ENCODE results near the gene SLC46A1.

SLC46A1 gene

DNA sequence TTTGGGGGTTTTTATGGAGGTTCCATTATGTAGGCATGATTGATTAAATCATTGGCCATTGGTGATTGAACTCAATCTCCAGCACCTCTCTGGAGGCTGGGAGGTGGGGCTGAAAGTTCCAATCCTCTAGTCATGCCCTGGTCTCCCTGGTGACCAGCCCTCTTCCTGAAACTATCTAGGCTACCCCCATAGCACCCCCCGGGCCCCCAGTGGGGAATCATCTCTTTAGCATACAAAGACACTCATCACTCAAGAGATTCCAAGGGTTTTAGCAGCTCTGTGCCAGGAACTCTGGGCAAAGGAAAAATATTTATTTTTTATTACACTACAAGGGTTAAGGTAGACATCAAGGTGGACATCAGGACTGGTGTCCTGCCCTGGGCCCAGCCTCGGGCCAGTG lies 10.6 kb downstream of the SLC46A1 start:
- WGBS (ENCODE audit: insufficient coverage, insufficient read length) = no CpG with 5 or more reads among the region's 2 CpGs
- Histone ChIP-seq H3K9me3 (ENCODE audit: control insufficient read depth, insufficient read depth, low read length) (no peaks in the 10 kb centered on the region), H3K4me3 (ENCODE audit: low read length) (no peak overlapping the region), H3K27ac (ENCODE audit: low read length) (no peak overlapping the region), H3K36me3 (ENCODE audit: control insufficient read depth, insufficient read depth, low read length) (no peaks in the 10 kb centered on the region), H3K4me1 (ENCODE audit: control insufficient read depth, insufficient read depth, low read length) (no peaks in the 10 kb centered on the region), H3K27me3 (ENCODE audit: control insufficient read depth, insufficient read depth, low read length) (no peaks in the 10 kb centered on the region)
- DNase-seq (ENCODE audit: low read depth, low spot score) = no peak

DNA sequence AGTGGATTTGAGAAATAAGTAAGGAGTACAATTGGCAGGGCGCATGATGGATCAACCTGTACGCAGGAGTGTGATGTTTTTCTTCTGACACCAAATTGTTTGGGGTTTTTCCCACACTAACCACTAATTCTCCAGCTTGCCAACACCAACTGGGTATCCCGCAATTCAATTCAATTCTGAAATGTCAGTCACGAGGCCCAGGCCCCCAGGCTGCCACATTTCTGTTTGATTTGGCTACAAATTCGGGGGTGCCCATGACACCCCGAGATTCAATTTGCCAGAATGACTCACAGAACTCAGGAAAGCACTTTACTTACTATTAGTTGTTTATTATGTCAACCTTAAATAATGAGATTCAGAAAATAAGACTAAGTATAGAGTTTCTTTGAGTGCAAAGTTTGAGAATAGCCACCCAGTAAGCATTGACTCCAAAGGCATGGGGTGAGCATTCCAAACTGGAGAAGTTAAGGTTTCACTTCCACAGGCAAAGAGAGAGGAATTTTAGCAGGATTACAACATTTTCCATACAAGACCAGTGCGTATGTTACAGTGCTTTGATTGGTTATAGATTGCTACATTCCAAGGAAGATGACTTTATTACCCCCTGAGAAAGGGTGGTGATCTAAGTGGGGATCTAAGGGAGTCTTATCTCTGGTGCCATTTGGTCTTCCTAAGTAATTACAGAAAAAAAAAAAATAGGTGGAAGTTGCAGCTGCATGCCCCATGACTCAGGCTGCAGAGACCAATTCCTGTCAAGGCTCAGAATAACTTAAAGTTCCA lies 11.5 kb downstream of the SLC46A1 start:
- WGBS (ENCODE audit: insufficient coverage, insufficient read length) = 100% methylated on average over 1 of the region's 7 CpGs

DNA sequence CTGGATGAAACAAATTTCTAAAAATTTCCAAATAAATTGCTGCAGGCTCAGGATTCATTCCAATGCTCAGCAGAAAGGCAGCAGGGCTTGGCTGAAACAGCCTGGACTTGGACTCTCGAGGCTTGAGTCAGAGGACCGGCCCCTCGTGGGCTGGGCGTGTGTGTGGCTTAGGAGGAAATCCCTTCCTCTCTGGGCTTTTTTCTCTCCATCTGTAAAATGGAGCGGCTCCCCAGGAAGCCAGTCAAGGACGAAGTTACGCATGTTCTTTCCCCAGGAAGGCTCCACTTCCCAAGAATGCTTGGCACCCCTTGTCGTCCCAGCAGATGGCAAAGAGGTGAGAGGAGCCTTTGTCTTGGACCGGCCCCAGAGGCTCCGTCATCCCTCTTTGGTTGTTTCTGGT lies 13.5 kb downstream of the SLC46A1 start:
- Histone ChIP-seq H3K4me3 (ENCODE audit: low read length) (no peak overlapping the region), H3K9me3 (ENCODE audit: control insufficient read depth, insufficient read depth, low read length) (no peaks in the 10 kb centered on the region), H3K27ac (ENCODE audit: low read length) (no peak overlapping the region), H3K27me3 (ENCODE audit: control insufficient read depth, insufficient read depth, low read length) (no peaks in the 10 kb centered on the region), H3K4me1 (ENCODE audit: control insufficient read depth, insufficient read depth, low read length) (no peaks in the 10 kb centered on the region), H3K36me3 (ENCODE audit: control insufficient read depth, insufficient read depth, low read length) (no peaks in the 10 kb centered on the region)
- DNase-seq (ENCODE audit: low read depth, low spot score) = no peak
- no CpG with 5 or more reads among the region's 10 CpGs for WGBS (ENCODE audit: insufficient coverage, insufficient read length)

More for the DNA sequence above, 11.5 kb downstream of the SLC46A1 start:
- no peak for DNase-seq (ENCODE audit: low read depth, low spot score)
- Histone ChIP-seq H3K4me3 (ENCODE audit: low read length) (no peak overlapping the region), H3K4me1 (ENCODE audit: control insufficient read depth, insufficient read depth, low read length) (no peaks in the 10 kb centered on the region), H3K27me3 (ENCODE audit: control insufficient read depth, insufficient read depth, low read length) (no peaks in the 10 kb centered on the region), H3K36me3 (ENCODE audit: control insufficient read depth, insufficient read depth, low read length) (no peaks in the 10 kb centered on the region), H3K9me3 (ENCODE audit: control insufficient read depth, insufficient read depth, low read length) (no peaks in the 10 kb centered on the region), H3K27ac (ENCODE audit: low read length) (no peak overlapping the region)

DNA sequence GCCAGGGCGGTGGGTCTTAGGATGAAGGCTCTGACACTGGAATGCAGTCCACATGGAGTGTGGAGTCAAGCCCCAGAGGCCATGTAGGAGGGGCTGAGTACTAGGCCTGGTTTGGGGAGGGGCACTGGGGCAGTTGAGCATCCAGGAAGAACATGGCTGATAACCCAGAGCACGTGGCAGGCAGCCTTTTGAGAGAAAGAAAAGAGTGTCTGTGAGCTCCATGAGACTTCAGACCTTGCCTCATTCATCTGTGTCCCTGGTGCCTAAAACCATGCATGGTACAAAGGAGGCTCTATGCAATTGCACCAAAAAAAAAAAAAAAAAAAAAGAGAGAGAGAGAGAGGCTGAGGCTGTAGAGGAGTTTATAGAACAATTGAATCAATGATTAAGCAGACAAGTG lies 14.6 kb downstream of the SLC46A1 start:
- no peak for DNase-seq (ENCODE audit: low read depth, low spot score)
- Histone ChIP-seq H3K4me3 (ENCODE audit: low read length) (no peak overlapping the region), H3K27me3 (ENCODE audit: control insufficient read depth, insufficient read depth, low read length) (no peaks in the 10 kb centered on the region), H3K27ac (ENCODE audit: low read length) (no peak overlapping the region), H3K4me1 (ENCODE audit: control insufficient read depth, insufficient read depth, low read length) (no peaks in the 10 kb centered on the region), H3K9me3 (ENCODE audit: control insufficient read depth, insufficient read depth, low read length) (no peaks in the 10 kb centered on the region), H3K36me3 (ENCODE audit: control insufficient read depth, insufficient read depth, low read length) (no peaks in the 10 kb centered on the region)
- WGBS (ENCODE audit: insufficient coverage, insufficient read length) = no CpG with 5 or more reads among the region's 2 CpGs

DNA sequence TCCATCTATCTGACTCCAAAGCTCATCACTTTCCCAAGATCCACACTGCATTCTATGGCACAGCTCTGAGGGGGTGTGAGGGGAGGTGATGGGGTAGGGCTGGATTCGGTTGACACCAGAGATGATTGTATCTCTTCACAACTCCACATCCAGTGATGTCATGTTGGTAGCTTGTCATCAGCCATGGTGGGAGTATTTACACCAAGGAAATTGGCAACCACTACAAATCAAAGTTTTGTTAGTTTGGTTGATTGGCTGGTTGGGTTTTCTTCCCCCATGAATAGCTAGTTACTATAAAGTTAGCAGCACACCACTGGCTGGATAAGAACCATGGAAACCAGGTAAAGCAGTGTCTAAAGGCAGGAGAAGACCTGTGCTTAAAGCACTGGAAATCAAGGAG lies 15.0 kb downstream of the SLC46A1 start:
- no peak overlapping the region for H3K27ac ChIP-seq (ENCODE audit: low read length)
- H3K4me3 ChIP-seq (ENCODE audit: low read length) = no peak overlapping the region
- no peak for DNase-seq (ENCODE audit: low read depth, low spot score)
- H3K4me1 ChIP-seq (ENCODE audit: control insufficient read depth, insufficient read depth, low read length) = no peaks in the 10 kb centered on the region
- no peaks in the 10 kb centered on the region for H3K9me3 ChIP-seq (ENCODE audit: control insufficient read depth, insufficient read depth, low read length)
- H3K27me3 ChIP-seq (ENCODE audit: control insufficient read depth, insufficient read depth, low read length) = no peaks in the 10 kb centered on the region
- no peaks in the 10 kb centered on the region for H3K36me3 ChIP-seq (ENCODE audit: control insufficient read depth, insufficient read depth, low read length)
- WGBS (ENCODE audit: insufficient coverage, insufficient read length) = no CpG with 5 or more reads among the region's 1 CpG

DNA sequence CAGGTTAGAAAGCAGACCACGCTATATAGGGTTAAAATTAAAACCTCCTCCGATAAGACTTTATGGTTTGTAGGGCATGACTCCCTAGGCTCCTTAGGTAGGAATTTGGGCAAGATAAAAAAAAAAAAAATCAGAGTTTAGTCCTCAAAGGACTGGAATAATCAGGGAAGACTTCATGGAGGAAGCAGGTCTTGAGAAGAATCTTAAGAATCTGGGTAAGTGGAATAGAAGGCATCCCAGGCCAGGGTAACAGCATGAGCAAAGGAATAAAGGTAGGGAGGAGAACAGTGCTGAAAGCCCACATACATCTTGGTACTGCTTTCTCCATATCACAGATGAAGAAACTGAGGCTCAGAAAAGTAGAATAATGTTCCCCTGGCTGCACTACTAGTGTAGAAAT lies 15.4 kb downstream of the SLC46A1 start:
- no peak for DNase-seq (ENCODE audit: low read depth, low spot score)
- H3K4me1 ChIP-seq (ENCODE audit: control insufficient read depth, insufficient read depth, low read length) = no peaks in the 10 kb centered on the region
- no CpG with 5 or more reads among the region's 2 CpGs for WGBS (ENCODE audit: insufficient coverage, insufficient read length)
- H3K4me3 ChIP-seq (ENCODE audit: low read length) = no peak overlapping the region
- no peaks in the 10 kb centered on the region for H3K9me3 ChIP-seq (ENCODE audit: control insufficient read depth, insufficient read depth, low read length)
- no peaks in the 10 kb centered on the region; the same call in 1 of the 2 replicates for H3K27me3 ChIP-seq (ENCODE audit: control insufficient read depth, insufficient read depth, low read length)
- H3K36me3 ChIP-seq (ENCODE audit: control insufficient read depth, insufficient read depth, low read length) = no peaks in the 10 kb centered on the region
- H3K27ac ChIP-seq (ENCODE audit: low read length) = no peak overlapping the region

DNA sequence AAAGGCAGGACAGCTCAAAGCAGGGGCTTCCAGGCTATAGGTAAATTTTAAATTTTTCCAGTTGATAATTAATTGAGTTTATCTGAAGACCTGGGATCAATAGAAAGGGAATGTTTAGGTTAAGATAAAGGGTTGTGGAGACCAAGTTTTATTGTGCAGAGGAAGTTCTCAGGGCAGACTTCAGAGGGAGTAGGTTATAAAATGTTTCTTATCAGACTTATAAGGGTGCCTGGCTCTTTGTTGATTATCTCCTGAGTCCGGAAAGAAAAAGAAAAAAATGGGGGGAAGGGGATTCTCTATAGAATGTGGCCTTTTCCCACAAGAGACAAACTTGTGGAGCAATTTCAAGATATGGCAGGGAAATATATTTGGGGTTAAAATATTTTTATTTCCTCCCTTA lies 15.9 kb downstream of the SLC46A1 start:
- no peaks in the 10 kb centered on the region for H3K36me3 ChIP-seq (ENCODE audit: control insufficient read depth, insufficient read depth, low read length)
- no peak for DNase-seq (ENCODE audit: low read depth, low spot score)
- no peaks in the 10 kb centered on the region for H3K9me3 ChIP-seq (ENCODE audit: control insufficient read depth, insufficient read depth, low read length)
- peaks cover 3% of the 10 kb centered on the region; the same call in 1 of the 2 replicates for H3K27me3 ChIP-seq (ENCODE audit: control insufficient read depth, insufficient read depth, low read length)
- H3K27ac ChIP-seq (ENCODE audit: low read length) = no peak overlapping the region
- no peaks in the 10 kb centered on the region for H3K4me1 ChIP-seq (ENCODE audit: control insufficient read depth, insufficient read depth, low read length)
- no CpG with 5 or more reads among the region's 1 CpG for WGBS (ENCODE audit: insufficient coverage, insufficient read length)
- no peak overlapping the region for H3K4me3 ChIP-seq (ENCODE audit: low read length)

DNA sequence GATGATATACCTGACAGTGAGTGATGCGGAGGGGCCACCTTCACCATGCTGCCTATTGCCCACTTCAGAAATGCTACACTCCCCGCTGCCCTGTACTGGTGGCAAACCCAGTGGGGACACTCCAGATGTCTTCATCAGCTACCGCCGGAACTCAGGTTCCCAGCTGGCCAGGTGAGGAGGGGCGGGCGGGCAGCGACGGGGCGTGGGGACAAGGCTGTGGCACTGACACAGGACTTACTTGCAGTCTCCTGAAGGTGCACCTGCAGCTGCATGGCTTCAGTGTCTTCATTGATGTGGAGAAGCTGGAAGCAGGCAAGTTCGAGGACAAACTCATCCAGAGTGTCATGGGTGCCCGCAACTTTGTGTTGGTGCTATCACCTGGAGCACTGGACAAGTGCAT lies 17.9 kb downstream of the SLC46A1 start:
- no peaks in the 10 kb centered on the region for H3K36me3 ChIP-seq (ENCODE audit: control insufficient read depth, insufficient read depth, low read length)
- DNase-seq (ENCODE audit: low read depth, low spot score) = no peak
- no peak overlapping the region for H3K27ac ChIP-seq (ENCODE audit: low read length)
- H3K27me3 ChIP-seq (ENCODE audit: control insufficient read depth, insufficient read depth, low read length) = peaks cover 21% of the 10 kb centered on the region; the same call in 1 of the 2 replicates
- no peak overlapping the region for H3K4me3 ChIP-seq (ENCODE audit: low read length)
- no peaks in the 10 kb centered on the region for H3K9me3 ChIP-seq (ENCODE audit: control insufficient read depth, insufficient read depth, low read length)
- no CpG with 5 or more reads among the region's 11 CpGs for WGBS (ENCODE audit: insufficient coverage, insufficient read length)
- H3K4me1 ChIP-seq (ENCODE audit: control insufficient read depth, insufficient read depth, low read length) = no peaks in the 10 kb centered on the region

DNA sequence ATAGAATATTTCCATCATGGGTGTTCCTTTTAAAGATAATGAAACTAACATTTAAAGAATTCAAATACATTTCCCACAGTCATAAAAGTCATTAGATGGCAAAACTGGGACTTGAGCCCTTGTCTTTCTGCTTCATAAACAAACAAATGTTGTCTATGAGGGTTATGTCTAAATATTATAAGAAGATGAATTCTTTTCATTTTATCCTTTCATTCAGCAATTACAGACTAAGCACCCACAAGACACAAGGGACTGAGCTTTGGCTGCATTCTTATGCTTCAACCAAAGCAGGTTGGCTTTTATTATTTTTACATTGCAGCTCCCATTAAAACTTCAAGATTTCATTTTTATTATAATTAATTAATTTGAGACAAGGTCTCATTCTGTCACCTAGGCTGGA lies 19.6 kb downstream of the SLC46A1 start:
- no peaks in the 10 kb centered on the region; the same call in 1 of the 2 replicates for H3K4me1 ChIP-seq (ENCODE audit: control insufficient read depth, insufficient read depth, low read length)
- no peak overlapping the region for H3K27ac ChIP-seq (ENCODE audit: low read length)
- H3K27me3 ChIP-seq (ENCODE audit: control insufficient read depth, insufficient read depth, low read length) = peaks cover 30% of the 10 kb centered on the region; the same call in 1 of the 2 replicates
- no peak overlapping the region for H3K4me3 ChIP-seq (ENCODE audit: low read length)
- DNase-seq (ENCODE audit: low read depth, low spot score) = no peak
- no peaks in the 10 kb centered on the region; the same call in 1 of the 2 replicates for H3K36me3 ChIP-seq (ENCODE audit: control insufficient read depth, insufficient read depth, low read length)
- H3K9me3 ChIP-seq (ENCODE audit: control insufficient read depth, insufficient read depth, low read length) = no peaks in the 10 kb centered on the region

DNA sequence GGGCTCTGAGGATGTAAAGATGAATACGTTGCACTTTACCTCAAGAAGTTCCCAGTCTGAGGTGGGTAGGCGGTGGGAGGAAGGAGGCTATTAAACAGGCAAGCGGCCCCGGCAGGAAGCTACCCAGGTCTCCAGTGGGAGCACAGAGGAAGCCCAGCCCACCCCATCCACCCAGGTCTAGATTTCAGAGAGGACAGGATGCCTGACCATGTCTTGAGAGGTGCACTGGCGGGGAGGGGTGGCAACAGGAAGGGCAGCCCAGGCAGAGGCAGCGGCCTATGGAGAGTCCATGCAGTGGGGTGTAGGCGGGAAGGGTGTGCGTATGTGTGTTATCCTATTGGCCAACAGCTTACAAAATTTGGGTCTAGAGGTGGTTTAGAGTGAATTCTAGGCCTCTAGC lies 20.6 kb downstream of the SLC46A1 start:
- Histone ChIP-seq H3K36me3 (ENCODE audit: control insufficient read depth, insufficient read depth, low read length) (no peaks in the 10 kb centered on the region; the same call in 1 of the 2 replicates), H3K4me3 (ENCODE audit: low read length) (no peak overlapping the region; the same call in 1 of the 2 replicates), H3K9me3 (ENCODE audit: control insufficient read depth, insufficient read depth, low read length) (no peaks in the 10 kb centered on the region), H3K27ac (ENCODE audit: low read length) (no peak overlapping the region), H3K4me1 (ENCODE audit: control insufficient read depth, insufficient read depth, low read length) (peaks cover 3% of the 10 kb centered on the region), H3K27me3 (ENCODE audit: control insufficient read depth, insufficient read depth, low read length) (peaks cover 38% of the 10 kb centered on the region)
- no CpG with 5 or more reads among the region's 8 CpGs for WGBS (ENCODE audit: insufficient coverage, insufficient read length)
- no peak for DNase-seq (ENCODE audit: low read depth, low spot score)

DNA sequence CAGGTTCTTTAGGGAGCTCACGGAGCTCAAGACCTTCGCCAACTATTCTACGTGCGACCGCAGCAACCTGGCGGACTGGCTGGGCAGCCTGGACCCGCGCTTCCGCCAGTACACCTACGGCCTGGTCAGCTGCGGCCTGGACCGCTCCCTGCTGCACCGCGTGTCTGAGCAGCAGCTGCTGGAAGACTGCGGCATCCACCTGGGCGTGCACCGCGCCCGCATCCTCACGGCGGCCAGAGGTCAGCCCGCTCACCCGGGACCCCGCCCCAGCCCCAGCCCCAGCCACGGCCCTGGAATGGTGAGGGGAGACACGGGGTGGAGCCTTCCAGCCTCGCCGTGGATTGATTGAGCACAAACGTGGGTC lies 21.0 kb downstream of the SLC46A1 start:
- WGBS (ENCODE audit: insufficient coverage, insufficient read length) = no CpG with 5 or more reads among the region's 29 CpGs
- Histone ChIP-seq H3K36me3 (ENCODE audit: control insufficient read depth, insufficient read depth, low read length) (no peaks in the 10 kb centered on the region; the same call in 1 of the 2 replicates), H3K27ac (ENCODE audit: low read length) (no peak overlapping the region), H3K4me3 (ENCODE audit: low read length) (peak overlapping the region; percentile 56; the same call in 1 of the 2 replicates), H3K27me3 (ENCODE audit: control insufficient read depth, insufficient read depth, low read length) (peaks cover 42% of the 10 kb centered on the region), H3K4me1 (ENCODE audit: control insufficient read depth, insufficient read depth, low read length) (peaks cover 3% of the 10 kb centered on the region), H3K9me3 (ENCODE audit: control insufficient read depth, insufficient read depth, low read length) (no peaks in the 10 kb centered on the region)
- DNase-seq (ENCODE audit: low read depth, low spot score) = no peak
